ENCODE measurements around the gene IRF3. TPM values are rescaled to one million over a fixed set of nuclear protein-coding genes. Genes with fewer than 3 reads are reported as not detected.
"Not testable (repeated sequence)": the region's sequence is repeated elsewhere in the genome, so short reads cannot be mapped to it uniquely, and the experiment has no call there.

The IRF3 gene
- total RNA-seq, 1 donor from 2014 or later = 10.2 TPM

GRCh38 chr19:49631014-49631588, 34.6 kb downstream of the IRF3 start:
- no peak for FAIRE-seq

GRCh38 chr19:49629659-49630058, 36.0 kb downstream of the IRF3 start:
- DNase-seq (ENCODE audit: low spot score in 2 of 2) (no peak), FAIRE-seq (no peak)

More at GRCh38 chr19:49631014-49631588, 34.6 kb downstream of the IRF3 start:
- no peak for DNase-seq (ENCODE audit: low spot score in 2 of 2)

- DNase-seq (ENCODE audit: low spot score in 2 of 2) = no peak
- no peak for FAIRE-seq
Observed at GRCh38 chr19:49626226-49626625, 39.4 kb downstream of the IRF3 start.

GRCh38 chr19:49624967-49625910, 40.4 kb downstream of the IRF3 start:
- no peak for FAIRE-seq
- no peak for DNase-seq (ENCODE audit: low spot score in 2 of 2)

- not testable (repeated sequence) for FAIRE-seq; DNase-seq (ENCODE audit: low spot score in 2 of 2)
Observed at GRCh38 chr19:49617860-49618259, 47.8 kb downstream of the IRF3 start.

- DNase-seq (ENCODE audit: low spot score in 2 of 2) (no peak), FAIRE-seq (no peak)
Observed at GRCh38 chr19:49616945-49617344, 48.7 kb downstream of the IRF3 start.

GRCh38 chr19:49616532-49616931, 49.1 kb downstream of the IRF3 start:
- DNase-seq (ENCODE audit: low spot score in 2 of 2) (no peak), FAIRE-seq (no peak)

- FAIRE-seq = no peak
- no peak for DNase-seq (ENCODE audit: low spot score in 2 of 2)
Observed at GRCh38 chr19:49615861-49616260, 49.8 kb downstream of the IRF3 start.

GRCh38 chr19:49614096-49614833, 51.4 kb downstream of the IRF3 start:
- DNase-seq (ENCODE audit: low spot score in 2 of 2) = no peak

GRCh38 chr19:49613374-49613773, 52.3 kb downstream of the IRF3 start:
- no peak for DNase-seq (ENCODE audit: low spot score in 2 of 2)
- FAIRE-seq = no peak

More at GRCh38 chr19:49614096-49614833, 51.4 kb downstream of the IRF3 start:
- FAIRE-seq = no peak

Small RNA genes lying within 50 kb of the gene (small RNA-seq; reads per million reads assigned to genes)
- gene MIR5088 = not detected

Other genes with a start within 250 kb of the IRF3 start
- not detected for gene PTH2, start 242.4 kb downstream of the IRF3 start, total RNA-seq
- not detected for gene GFY, start 240.5 kb downstream of the IRF3 start, total RNA-seq
- 13.9 TPM for gene SLC17A7, start 224.3 kb downstream of the IRF3 start, total RNA-seq
- gene PIH1D1, start 214.0 kb downstream of the IRF3 start, total RNA-seq = 60.7 TPM
- gene ALDH16A1, start 212.6 kb downstream of the IRF3 start, total RNA-seq = 11.8 TPM
- gene FLT3LG, start 191.6 kb downstream of the IRF3 start, total RNA-seq = 0.41 TPM
- gene RPL13A, start 178.2 kb downstream of the IRF3 start, total RNA-seq = 2,981 TPM
- gene RPS11, start 169.4 kb downstream of the IRF3 start, total RNA-seq = 4,137 TPM
- gene FCGRT, start 153.2 kb downstream of the IRF3 start, total RNA-seq = 13.0 TPM
- 2.4 TPM for gene RCN3, start 137.9 kb downstream of the IRF3 start, total RNA-seq
- gene NOSIP, start 85.3 kb downstream of the IRF3 start, total RNA-seq = 33.4 TPM
- gene PRRG2, start 84.5 kb downstream of the IRF3 start, total RNA-seq = 0.41 TPM
- 5.7 TPM for gene PRR12, start 74.7 kb downstream of the IRF3 start, total RNA-seq
- gene RRAS, start 25.7 kb downstream of the IRF3 start, total RNA-seq = 0.82 TPM
- 9.4 TPM for gene SCAF1, start 23.6 kb downstream of the IRF3 start, total RNA-seq
- gene BCL2L12, start 76 bp upstream of the IRF3 start, total RNA-seq = 1.2 TPM
- gene PRMT1, start 11.4 kb upstream of the IRF3 start, total RNA-seq = 248 TPM
- 0.82 TPM for gene ADM5, start 23.7 kb upstream of the IRF3 start, total RNA-seq
- 39.9 TPM for gene CPT1C, start 25.3 kb upstream of the IRF3 start, total RNA-seq
- not detected for gene TSKS, start 97.4 kb upstream of the IRF3 start, total RNA-seq
- 50.5 TPM for gene AP2A1, start 101.1 kb upstream of the IRF3 start, total RNA-seq
- 17.5 TPM for gene FUZ, start 147.4 kb upstream of the IRF3 start, total RNA-seq
- 14.3 TPM for gene MED25, start 152.4 kb upstream of the IRF3 start, total RNA-seq
- 109 TPM for gene PTOV1, start 185.3 kb upstream of the IRF3 start, total RNA-seq
- gene PNKP, start 201.7 kb upstream of the IRF3 start, total RNA-seq = 23.2 TPM
- 4.1 TPM for gene AKT1S1, start 211.5 kb upstream of the IRF3 start, total RNA-seq
- 5.7 TPM for gene TBC1D17, start 211.8 kb upstream of the IRF3 start, total RNA-seq
- 0.41 TPM for gene IL4I1, start 231.0 kb upstream of the IRF3 start, total RNA-seq